GM21529 (cell line): ENCODE data around the gene UQCRH.
"Not testable (repeated sequence)": the region's sequence is repeated elsewhere in the genome, so short reads cannot be mapped to it uniquely, and the experiment has no call there.

Experiments used
- ATAC-seq: cut with Tn5 transposase; IDR thresholded peaks from one replicate; pipeline ENCODE4 v1.9.1; 2021; ENCODE audit not compliant: unreplicated experiment

UQCRH gene

DNA sequence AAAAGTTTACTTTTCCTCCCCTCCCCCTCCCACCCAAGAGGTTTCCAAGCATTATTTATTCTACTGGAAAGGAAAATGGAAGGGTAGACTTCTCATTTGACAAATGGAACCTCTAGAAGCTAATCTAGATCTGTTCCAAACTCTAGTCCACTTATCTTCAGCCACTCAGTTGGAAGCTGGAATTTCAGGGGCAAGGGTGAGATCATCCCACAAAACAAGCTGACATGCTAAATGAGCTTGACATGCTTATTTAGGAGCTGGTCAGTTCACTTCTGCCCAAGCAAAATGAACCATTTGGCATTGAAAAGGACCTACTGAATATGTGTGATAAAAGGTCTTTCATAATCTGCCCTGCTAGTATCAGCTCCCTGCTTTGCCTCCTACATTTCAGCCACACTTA lies 5.1 kb upstream of the UQCRH start:
- no peak for ATAC-seq

DNA sequence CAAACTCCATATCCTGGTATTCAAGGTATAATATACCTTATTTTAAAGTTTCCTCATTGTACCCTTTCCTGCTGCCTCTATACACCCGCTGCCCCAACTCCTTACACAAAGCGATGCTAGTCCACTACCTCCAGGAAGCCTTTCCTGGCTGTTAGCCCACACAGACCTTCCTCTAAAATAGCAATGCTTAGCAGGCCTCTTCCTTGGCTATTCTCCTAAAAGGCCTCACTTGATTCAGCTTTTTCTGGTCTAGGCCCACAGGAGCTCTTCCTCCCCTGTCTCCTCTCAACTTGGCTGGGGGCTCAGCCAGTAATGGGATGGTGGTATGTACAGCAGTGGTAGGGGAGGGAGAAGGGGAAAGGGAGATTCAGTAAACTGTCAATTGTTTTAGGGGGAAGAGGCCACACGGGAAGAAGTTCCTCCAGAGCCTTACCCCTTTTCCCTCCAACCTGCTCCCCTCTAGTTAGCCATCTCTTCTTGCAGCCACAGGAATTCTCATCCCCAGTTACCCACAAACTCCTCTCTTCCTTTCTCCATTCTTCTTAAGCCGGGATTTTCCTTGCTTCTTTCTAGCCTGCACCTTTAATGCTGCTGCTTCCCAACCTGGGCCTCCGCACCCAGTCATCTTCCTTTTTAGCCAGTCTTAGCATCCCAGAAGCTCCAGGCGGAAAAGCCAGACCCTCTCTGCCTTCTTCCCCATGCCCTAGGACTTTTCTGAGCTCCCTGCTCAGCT lies 2.7 kb upstream of the UQCRH start:
- no peak for ATAC-seq

DNA sequence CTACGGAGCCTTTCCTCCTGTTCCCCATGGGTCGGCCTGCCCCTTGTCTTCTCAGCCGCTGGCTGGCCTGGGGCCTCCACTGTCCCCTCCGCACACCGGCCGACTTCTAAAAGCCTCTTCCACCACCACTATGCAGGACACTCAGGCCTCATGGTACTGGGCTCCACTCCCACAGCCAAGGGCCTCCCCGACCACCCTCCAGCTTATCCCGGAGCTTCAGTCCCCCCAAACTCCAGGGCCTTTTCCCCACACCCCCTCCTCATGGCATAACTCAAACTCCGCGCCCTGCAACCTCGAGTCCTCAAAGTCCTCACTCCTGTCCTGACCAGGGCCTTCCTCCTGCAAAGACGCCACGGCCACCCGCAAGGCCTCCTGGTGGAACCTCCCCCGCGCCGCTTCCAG lies 2.1 kb upstream of the UQCRH start:
- ATAC-seq: no peak

GRCh38 chr1:46301808-46302640 lies 1.5 kb upstream of the UQCRH start:
- ATAC-seq: peak; percentile 40

- ATAC-seq: peak; percentile 12
Observed at GRCh38 chr1:46302641-46303037, 859 bp upstream of the UQCRH start.

DNA sequence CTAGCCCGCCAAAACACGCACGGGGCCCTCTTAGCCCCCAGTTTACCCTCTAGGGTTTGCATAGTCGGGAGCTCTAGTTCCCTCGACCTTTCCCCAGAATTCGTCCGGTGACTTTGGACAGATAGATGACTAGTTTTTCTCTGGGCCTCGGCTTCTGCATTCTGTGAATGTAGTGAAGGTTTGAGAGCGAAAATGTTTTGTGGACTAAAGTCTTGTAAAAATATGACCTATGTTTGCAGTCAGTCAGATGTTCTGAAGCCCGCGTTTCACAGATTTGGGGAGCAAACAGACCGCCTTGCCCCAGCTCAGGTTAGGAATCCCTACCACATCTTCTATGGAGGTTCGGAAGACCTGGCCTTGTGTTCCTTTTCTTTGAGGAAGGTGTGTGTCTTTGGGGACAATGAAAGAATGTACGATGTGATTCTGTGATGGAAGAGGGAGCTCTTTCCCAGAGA lies 401 bp downstream of the UQCRH start:
- no peak for ATAC-seq

GRCh38 chr1:46306159-46306530 lies 2.6 kb downstream of the UQCRH start:
- no peak for ATAC-seq

DNA sequence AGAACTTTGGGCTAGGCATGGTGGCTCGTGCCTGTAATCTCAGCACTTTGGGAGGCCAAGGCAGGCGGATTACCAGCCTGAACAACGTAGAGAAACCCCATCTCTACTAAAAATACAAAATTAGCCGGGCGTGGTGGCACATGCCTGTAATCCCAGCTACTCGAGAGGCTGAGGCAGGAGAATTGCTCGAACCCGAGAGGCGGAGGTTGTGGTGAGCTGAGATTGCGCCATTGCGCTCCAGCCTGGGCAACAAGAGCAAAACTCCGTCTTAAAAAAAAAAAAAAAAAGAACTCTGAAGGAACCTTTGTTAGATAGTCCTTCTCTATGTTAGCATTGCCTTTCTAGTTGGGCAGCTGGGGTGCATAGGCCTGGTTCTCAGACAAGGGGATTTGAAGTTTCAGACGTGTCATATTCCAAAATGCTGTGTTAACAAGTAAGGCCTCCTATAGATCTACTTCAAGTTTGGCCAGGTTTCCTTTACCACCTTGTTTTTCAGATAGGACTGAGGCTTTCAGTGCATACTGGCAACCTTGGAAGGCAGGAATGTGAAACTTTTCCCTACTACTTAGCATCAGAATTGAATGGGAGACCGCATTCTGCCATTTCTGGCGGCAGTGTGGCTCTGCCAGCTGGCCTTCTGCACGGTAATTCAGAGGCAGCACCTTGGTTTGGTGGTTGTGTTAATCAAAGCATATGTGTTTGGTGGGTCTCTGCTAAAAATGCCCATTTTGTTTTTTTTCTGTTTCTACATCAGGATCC lies 6.1 kb downstream of the UQCRH start:
- ATAC-seq: no peak

GRCh38 chr1:46310321-46310720 lies 6.8 kb downstream of the UQCRH start:
- ATAC-seq: no peak

GRCh38 chr1:46315669-46316403 lies 12.3 kb downstream of the UQCRH start:
- ATAC-seq: no peak

DNA sequence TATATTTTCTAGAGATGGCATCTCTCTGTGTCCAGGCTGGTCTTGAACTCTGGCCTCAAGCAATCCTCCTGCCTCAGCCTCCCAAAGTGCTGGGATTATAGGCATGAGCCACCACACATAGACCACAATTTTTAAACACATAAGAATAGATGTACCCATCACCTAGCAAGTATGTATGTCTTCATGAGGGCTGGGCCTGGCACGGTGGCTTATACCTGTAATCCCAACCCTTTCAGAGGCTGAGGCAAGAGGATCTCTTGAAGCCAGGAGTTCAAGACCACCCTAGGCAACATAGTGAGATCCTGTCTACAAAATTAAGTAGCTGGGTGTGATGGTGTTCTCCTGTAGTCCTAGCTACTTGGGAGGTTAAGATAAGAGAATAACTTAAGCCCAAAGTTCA lies 13.8 kb downstream of the UQCRH start:
- ATAC-seq: no peak

GRCh38 chr1:46319301-46319700 lies 15.8 kb downstream of the UQCRH start:
- ATAC-seq: not testable (repeated sequence)

DNA sequence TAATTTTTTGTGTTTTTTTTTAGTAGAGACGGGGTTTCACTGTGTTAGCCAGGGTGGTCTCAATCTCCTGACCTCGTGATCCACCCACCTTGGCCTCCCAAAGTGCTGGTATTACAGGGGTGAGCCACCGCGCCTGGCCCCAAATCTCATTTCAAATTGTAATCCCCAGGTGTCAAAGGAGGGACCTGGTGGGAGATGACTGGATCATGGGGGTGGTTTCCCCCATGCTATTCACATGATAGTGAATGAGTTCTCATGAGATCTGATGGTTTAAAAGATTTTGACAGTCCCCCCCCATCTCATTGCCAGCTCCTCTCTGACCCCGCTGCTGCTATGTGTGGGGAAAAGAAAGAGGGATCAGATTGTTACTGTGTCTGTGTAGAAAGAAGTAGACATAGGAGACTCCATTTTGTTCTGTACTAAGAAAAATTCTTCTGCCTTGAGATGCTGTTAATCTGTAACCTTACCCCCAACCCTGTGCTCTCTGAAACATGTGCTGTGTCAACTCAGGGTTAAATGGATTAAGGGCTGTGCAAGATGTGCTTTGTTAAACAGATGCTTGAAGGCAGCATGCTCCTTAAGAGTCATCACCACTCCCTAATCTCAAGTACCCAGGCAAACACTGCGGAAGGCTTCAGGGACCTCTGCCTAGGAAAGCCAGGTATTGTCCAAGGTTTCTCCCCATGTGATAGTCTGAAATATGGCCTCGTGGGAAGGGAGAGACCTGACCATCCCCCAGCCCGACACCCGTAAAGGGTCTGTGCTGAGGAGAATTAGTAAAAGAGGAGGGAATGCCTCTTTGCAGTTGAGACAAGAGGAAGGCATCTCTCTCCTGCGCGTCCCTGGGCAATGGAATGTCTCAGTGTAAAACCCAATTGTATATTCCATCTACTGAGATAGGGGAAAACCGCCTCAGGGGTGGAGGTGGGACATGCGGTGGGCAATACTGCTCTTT lies 16.7 kb downstream of the UQCRH start:
- ATAC-seq: not testable (repeated sequence)

GRCh38 chr1:46322191-46322590 lies 18.7 kb downstream of the UQCRH start:
- not testable (repeated sequence) for ATAC-seq

- not testable (repeated sequence) for ATAC-seq
Observed at GRCh38 chr1:46325285-46326076, 22.0 kb downstream of the UQCRH start.

DNA sequence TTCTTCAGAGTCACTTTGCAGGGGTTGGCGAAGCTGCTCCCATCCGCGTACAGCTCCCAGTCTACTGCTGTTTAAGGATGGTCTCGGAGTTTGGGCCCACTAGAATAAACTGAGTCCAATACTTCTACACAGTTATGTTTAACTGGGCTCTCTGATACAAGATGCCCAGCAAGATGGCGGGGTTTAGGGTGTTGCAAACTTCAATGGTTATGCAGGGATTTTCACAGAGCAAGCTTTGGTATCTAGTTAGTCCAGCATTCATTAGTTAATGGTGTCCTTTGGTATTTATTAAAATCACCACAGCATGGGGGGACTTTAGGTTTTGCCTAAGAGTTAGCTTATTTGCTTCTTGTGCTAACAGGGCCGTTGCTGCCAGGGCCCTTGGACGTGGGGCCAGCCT lies 24.7 kb downstream of the UQCRH start:
- not testable (repeated sequence) for ATAC-seq

DNA sequence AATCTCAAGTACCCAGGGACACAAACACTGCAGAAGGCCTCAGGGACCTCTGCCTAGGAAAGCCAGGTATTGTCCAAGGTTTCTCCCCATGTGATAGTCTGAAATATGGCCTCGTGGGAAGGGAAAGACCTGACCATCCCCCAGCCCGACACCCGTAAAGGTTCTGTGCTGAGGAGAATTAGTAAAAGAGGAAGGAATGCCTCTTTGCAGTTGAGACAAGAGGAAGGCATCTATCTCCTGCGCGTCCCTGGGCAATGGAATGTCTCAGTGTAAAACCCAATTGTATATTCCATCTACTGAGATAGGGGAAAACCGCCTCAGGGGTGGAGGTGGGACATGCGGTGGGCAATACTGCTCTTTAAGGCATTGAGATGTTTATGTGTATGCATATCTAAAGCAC lies 26.3 kb downstream of the UQCRH start:
- ATAC-seq: not testable (repeated sequence)

GRCh38 chr1:46330381-46330780 lies 26.9 kb downstream of the UQCRH start:
- ATAC-seq: not testable (repeated sequence)
